ENCODE data around the gene HOXA13. TPM values are rescaled to one million over a fixed set of nuclear protein-coding genes. Genes with fewer than 3 reads are reported as not detected.

HOXA13 gene
- total RNA-seq, 1 experiment from 2014 or later: not detected

DNA sequence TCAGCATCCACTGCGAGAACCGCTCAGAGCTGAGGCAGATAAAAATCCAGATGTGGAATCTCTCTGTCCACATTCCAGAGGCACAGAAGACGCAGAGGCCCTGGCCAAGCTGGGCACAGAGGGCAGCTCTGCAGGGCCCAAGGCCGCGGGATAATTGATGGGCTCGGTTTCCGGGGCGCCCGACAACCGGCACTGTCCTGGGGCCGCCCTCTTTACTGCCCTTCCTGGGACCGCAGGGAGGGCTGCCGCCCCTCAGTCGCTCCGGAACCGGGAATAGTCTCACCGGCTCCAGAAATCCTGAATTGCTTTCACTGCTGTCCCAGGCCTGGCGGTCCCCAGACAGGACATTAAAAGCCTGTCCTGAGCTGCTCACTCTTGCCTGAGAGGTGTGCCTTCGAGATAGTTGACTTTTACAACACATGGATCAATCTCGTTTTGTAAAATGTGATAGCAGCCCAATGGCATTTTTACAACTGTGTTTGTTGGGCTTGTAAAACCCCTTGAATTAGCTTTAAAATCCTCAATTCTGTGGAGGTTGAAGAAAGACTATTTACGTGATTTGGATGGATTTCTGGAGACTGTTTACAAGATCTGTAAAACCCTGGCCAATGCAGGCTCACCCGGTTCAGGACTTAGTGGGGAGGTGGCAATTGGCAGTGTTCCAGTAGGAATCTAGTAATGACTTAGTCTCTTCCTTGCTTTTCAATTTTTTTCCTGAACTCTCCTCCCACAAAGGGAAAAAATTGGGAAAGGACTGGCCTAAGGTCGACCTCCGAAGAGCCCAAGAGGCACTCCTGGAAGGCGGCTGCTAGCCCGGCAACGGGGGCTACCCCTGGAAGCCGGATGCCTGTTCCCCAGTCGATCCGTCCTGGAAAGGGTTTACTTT lies 50.9 kb downstream of the HOXA13 start:
- TF ChIP-seq, protein P1, sequence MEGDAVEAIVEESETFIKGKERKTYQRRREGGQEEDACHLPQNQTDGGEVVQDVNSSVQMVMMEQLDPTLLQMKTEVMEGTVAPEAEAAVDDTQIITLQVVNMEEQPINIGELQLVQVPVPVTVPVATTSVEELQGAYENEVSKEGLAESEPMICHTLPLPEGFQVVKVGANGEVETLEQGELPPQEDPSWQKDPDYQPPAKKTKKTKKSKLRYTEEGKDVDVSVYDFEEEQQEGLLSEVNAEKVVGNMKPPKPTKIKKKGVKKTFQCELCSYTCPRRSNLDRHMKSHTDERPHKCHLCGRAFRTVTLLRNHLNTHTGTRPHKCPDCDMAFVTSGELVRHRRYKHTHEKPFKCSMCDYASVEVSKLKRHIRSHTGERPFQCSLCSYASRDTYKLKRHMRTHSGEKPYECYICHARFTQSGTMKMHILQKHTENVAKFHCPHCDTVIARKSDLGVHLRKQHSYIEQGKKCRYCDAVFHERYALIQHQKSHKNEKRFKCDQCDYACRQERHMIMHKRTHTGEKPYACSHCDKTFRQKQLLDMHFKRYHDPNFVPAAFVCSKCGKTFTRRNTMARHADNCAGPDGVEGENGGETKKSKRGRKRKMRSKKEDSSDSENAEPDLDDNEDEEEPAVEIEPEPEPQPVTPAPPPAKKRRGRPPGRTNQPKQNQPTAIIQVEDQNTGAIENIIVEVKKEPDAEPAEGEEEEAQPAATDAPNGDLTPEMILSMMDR (IDR thresholded peaks at IDR 0.05; ENCODE audit: unreplicated experiment): no peak
- Mint-ChIP-seq H3K9me3 (ENCODE audit: unreplicated experiment) (no peaks in the 10 kb centered on the region), H3K4me1 (ENCODE audit: insufficient read depth, unreplicated experiment) (peaks cover 10% of the 10 kb centered on the region), H3K27ac (ENCODE audit: low read depth, unreplicated experiment) (peak overlapping the region; percentile 91), H3K4me3 (ENCODE audit: unreplicated experiment) (peak overlapping the region; percentile 79), H3K36me3 (ENCODE audit: insufficient read depth, unreplicated experiment) (peaks cover 5% of the 10 kb centered on the region), H3K27me3 (ENCODE audit: insufficient read depth, unreplicated experiment) (no peaks in the 10 kb centered on the region)
- peak; percentile 45 for DNase-seq (ENCODE audit: unreplicated experiment)
- intact Hi-C loops (cut with micrococcal nuclease): no loop called here
- BruUV-seq (replicated peaks): no TSS peak
- POLR2A ChIA-PET: interaction anchor here (0.7 to 5.2 kb wide), 27 partner anchors 8 to 1058 kb away, joined by 3 to 65 read pairs (median 6); partner anchors contain the start of genes CBX3, HNRNPA2B1, HOXA4 and HOXA9
- CTCF ChIA-PET: interaction anchor here (0.6 to 5.8 kb wide), 17 partner anchors 8 to 1072 kb away, joined by 3 to 57 read pairs (median 5); no protein-coding TSS in a partner anchor

DNA sequence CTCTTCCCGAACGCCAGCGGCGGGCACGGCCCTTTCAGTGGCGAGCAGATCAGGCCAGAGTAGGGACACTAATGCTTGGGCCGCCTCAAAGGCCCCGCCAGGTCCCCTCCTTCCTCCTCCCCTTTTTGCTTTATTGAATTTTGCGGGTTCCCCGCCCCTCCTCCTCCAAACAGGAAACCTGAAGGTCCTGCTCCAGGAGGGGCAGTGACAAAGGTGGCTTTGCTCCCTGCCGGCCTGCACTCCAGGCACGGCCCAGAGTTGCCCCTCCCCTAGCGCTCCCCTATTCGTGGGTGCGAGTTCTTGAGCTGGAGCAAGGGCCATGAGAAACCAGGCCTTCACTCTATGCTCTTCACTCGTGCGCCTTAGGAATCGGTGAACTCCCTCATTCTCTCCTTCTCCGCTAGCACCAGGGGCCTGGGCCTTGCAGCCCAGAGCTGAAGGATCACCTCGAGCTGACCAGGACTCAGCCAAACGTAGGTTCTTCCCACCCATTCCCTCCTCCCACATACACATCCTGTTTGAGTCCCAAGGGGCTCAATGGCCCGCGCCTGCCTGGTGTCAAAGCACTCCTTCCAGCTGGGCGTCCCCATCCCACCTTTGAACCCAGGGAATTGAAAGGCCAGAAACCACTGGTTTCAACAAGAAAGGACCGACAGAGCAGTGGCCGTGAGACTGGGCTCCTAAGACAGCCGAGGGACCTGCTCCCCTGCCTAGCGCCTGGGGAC lies 51.7 kb downstream of the HOXA13 start:
- TF ChIP-seq, protein P1 (IDR thresholded peaks at IDR 0.05; ENCODE audit: unreplicated experiment): no peak
- no peaks in the 10 kb centered on the region for H3K27me3 Mint-ChIP-seq (ENCODE audit: insufficient read depth, unreplicated experiment)
- ChIA-PET CTCF (interaction anchor here (0.6 to 5.8 kb wide), 9 partner anchors 14 to 613 kb away, joined by 3 to 57 read pairs (median 4); no protein-coding TSS in a partner anchor), POLR2A (interaction anchor here (0.7 to 5.2 kb wide), 18 partner anchors 7 to 1057 kb away, joined by 3 to 65 read pairs (median 6); partner anchors contain the start of genes HOXA4 and HOXA9)
- H3K27ac Mint-ChIP-seq (ENCODE audit: low read depth, unreplicated experiment): peak overlapping the region; percentile 91
- peak; percentile 32 for DNase-seq (ENCODE audit: unreplicated experiment)
- intact Hi-C loops (cut with micrococcal nuclease): no loop called here
- H3K4me3 Mint-ChIP-seq (ENCODE audit: unreplicated experiment): peak overlapping the region; percentile 79
- H3K36me3 Mint-ChIP-seq (ENCODE audit: insufficient read depth, unreplicated experiment): peaks cover 5% of the 10 kb centered on the region
- H3K4me1 Mint-ChIP-seq (ENCODE audit: insufficient read depth, unreplicated experiment): peaks cover 10% of the 10 kb centered on the region
- no peaks in the 10 kb centered on the region for H3K9me3 Mint-ChIP-seq (ENCODE audit: unreplicated experiment)
- BruUV-seq (replicated peaks): no TSS peak

DNA sequence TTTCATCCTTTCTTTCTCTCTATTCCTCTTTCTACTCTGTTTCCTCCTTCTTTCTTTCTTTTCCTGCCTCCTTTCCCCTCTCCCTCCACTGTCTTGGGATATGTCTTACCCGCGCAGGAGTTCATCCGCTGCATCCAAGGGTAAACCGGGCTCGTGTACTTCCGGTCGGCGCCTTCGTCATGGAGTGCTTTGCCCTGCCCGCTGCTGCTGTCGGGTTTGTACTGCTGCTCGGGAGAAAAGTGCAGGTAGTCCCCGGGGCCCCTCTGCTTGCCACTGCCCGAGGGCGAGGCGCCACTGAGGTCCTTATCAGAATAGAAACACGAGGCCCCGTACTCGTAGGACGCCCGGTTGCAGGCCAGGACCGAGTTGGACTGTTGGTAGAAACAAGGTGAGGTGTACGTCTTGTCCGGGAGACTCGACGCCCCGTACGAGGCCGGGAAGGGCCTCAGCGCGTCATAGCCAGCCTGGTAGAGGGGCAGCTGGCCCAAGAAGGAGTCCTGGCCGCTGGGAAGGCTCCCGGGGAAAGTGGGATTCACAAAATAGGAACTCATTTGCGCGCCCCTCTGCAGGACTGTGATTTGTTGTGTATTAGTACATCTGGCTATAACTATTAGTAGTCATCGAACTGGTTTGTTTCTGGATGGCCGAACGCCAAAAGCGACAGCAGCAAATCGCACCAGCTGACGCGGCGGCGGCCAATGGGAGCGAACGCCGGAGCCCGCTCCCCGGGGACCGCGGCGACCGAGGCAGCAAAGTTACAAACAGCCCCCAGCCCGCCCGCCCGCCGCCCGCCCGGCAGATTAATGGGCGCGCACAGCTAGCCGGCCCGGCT lies 52.5 kb downstream of the HOXA13 start, which contains the start of gene HOXA6:
HOXA6 (minus strand) TSS at position 576 of the 832 bp plus-strand sequence; CDS start at position 551, 25 bp downstream.
- ChIA-PET CTCF (interaction anchor here (0.9 to 5.8 kb wide), 4 partner anchors 14 to 779 kb away, joined by 3 to 57 read pairs (median 4); no protein-coding TSS in a partner anchor), POLR2A (interaction anchor here (0.5 to 5.2 kb wide), 10 partner anchors 15 to 958 kb away, joined by 3 to 65 read pairs (median 6); partner anchors contain the start of gene HOXA9)
- H3K4me1 Mint-ChIP-seq (ENCODE audit: insufficient read depth, unreplicated experiment): peaks cover 10% of the 10 kb centered on the region
- H3K36me3 Mint-ChIP-seq (ENCODE audit: insufficient read depth, unreplicated experiment): peaks cover 10% of the 10 kb centered on the region
- DNase-seq (ENCODE audit: unreplicated experiment): no peak
- peak within 1 kb of the TSS; percentile 91 for H3K27ac Mint-ChIP-seq (ENCODE audit: low read depth, unreplicated experiment)
- H3K4me3 Mint-ChIP-seq (ENCODE audit: unreplicated experiment): peak within 1 kb of the TSS; percentile 79
- TF ChIP-seq, protein P1 (IDR thresholded peaks at IDR 0.05; ENCODE audit: unreplicated experiment): no peak
- no peaks in the 10 kb centered on the region for H3K9me3 Mint-ChIP-seq (ENCODE audit: unreplicated experiment)
- intact Hi-C loops (cut with micrococcal nuclease): no loop called here
- no TSS peak for BruUV-seq (replicated peaks)
- no peaks in the 10 kb centered on the region for H3K27me3 Mint-ChIP-seq (ENCODE audit: insufficient read depth, unreplicated experiment)

Measured in MCF 10A (cell line).